ENCODE data around the gene SMAD6. TPM values are rescaled to one million over a fixed set of nuclear protein-coding genes. Genes with fewer than 3 reads are reported as not detected.

The SMAD6 gene
- total RNA-seq, 3 donors from 2014 or later (not counting 1 experiment from before 2014, with no cell fraction given) = 0.07 to 0.38 (median 0.09) TPM

DNA sequence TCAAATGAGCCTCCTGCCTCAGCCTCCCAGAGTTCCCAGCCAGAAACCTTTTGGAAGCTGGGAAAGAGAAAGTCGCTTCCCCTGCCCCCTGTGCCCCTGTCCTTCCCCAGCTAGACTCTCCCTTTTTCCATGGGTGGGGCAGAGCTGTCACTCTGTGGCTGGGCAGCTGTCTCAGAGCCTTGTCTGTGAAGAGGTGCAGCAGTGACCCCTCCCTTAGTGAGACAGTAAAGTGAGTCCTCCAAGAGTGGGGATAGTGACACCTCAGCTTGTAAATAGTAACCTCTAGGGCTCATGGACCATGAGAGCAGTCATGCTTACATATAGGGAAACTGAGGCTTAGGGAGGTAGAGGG is 76.3 kb downstream of the SMAD6 start:
- Mint-ChIP-seq H3K4me1 (no peaks in the 10 kb centered on the region), H3K9me3 (no peaks in the 10 kb centered on the region), H3K27me3 (ENCODE audit: low read depth in 2 of 2) (no peaks in the 10 kb centered on the region), H3K27ac (no peak overlapping the region), H3K36me3 (no peaks in the 10 kb centered on the region), H3K4me3 (no peak overlapping the region)
- Histone ChIP-seq H3K4me3 (ENCODE audit: low read length) (no peak overlapping the region), H3K27ac (ENCODE audit: low read length) (no peak overlapping the region), H3K9me3 (ENCODE audit: control insufficient read depth, insufficient read depth, low read length) (no peaks in the 10 kb centered on the region), H3K4me1 (ENCODE audit: control insufficient read depth, insufficient read depth, low read length) (no peaks in the 10 kb centered on the region), H3K36me3 (ENCODE audit: control insufficient read depth, insufficient read depth, low read length) (no peaks in the 10 kb centered on the region), H3K27me3 (ENCODE audit: control insufficient read depth, insufficient read depth, low read length) (no peaks in the 10 kb centered on the region)
- DNase-seq (no peak), ATAC-seq (no peak)
- WGBS (ENCODE audit: insufficient coverage) = 88% methylated on average over 1 of the region's 1 CpG
- intact Hi-C loops (cut with micrococcal nuclease) = no loop called here
- TF ChIP-seq CTCF (IDR thresholded peaks at IDR 0.05) = no peak

DNA sequence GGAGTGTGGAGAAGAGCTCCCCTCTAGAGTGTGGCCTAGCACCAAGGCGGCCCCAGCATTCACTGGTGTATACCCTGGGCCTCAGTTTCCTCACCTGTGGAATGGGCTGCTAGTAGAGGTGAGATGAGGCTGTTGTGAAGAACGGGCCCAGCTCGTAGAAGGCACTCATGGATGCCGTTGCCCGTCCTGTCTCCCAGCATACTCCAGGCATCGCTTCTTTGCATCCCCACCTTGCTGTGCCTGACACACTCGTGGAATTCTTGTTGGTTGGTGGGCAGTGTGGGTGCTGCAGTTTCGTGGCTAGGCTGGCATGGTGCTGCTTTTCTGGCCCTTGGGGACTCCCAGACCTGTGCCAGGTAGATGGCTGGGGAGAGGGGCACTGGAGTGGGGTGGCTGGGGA is 76.7 kb downstream of the SMAD6 start:
- no peak for ATAC-seq
- no peak for TF ChIP-seq CTCF (IDR thresholded peaks at IDR 0.05)
- DNase-seq = no peak
- WGBS (ENCODE audit: insufficient coverage) = 89% methylated on average over 8 of the region's 8 CpGs
- Histone ChIP-seq H3K27me3 (ENCODE audit: control insufficient read depth, insufficient read depth, low read length) (no peaks in the 10 kb centered on the region), H3K4me3 (ENCODE audit: low read length) (no peak overlapping the region), H3K36me3 (ENCODE audit: control insufficient read depth, insufficient read depth, low read length) (no peaks in the 10 kb centered on the region), H3K27ac (ENCODE audit: low read length) (no peak overlapping the region), H3K9me3 (ENCODE audit: control insufficient read depth, insufficient read depth, low read length) (no peaks in the 10 kb centered on the region), H3K4me1 (ENCODE audit: control insufficient read depth, insufficient read depth, low read length) (no peaks in the 10 kb centered on the region)
- Mint-ChIP-seq H3K36me3 (no peaks in the 10 kb centered on the region), H3K27me3 (ENCODE audit: low read depth in 2 of 2) (peaks cover 0 to 2% of the 10 kb centered on the region in 2 donors), H3K4me3 (no peak overlapping the region), H3K4me1 (no peaks in the 10 kb centered on the region), H3K9me3 (no peaks in the 10 kb centered on the region), H3K27ac (no peak overlapping the region)
- intact Hi-C loops (cut with micrococcal nuclease) = no loop called here

DNA sequence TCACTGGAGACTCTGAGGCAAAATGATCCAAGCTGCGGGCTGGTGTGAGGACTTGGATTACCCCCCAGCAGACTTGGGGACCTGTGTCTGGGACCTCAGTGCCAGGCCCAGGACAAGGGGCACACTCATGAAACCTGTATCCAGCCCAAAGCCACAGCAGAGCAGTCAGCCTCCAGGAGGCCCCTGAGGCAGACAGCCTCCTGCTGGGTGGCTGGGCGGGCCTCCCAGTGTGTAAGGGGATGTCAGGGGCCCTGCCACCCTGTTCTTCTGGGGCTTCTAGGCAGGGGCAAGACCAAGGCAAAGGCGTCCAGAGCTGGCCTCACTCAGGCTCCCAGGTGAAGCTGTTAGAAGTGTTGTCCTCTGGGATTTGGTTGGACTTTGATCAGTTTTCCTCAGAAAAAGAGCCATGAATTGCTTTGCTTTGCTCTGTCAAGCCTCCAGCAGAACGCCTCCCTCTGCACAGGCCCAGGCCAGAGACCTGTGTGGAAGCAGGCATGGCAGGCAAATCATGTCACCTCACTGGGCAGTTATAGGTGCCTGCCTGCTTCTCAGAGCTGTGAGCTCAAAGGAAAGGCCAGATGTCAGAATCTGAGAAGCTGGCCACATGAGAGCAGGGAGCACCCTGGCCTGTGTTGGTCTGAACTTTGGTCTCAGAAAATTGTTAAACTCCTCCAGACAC is 77.4 kb downstream of the SMAD6 start:
- WGBS (ENCODE audit: insufficient coverage) = 89% methylated on average over 4 of the region's 4 CpGs
- H3K36me3 ChIP-seq (ENCODE audit: control insufficient read depth, insufficient read depth, low read length) = no peaks in the 10 kb centered on the region
- no peak overlapping the region for H3K4me3 ChIP-seq (ENCODE audit: low read length)
- no peak overlapping the region for H3K27ac ChIP-seq (ENCODE audit: low read length)
- no peak for ATAC-seq
- DNase-seq = no peak
- no peaks in the 10 kb centered on the region for H3K27me3 ChIP-seq (ENCODE audit: control insufficient read depth, insufficient read depth, low read length)
- no peak for TF ChIP-seq CTCF (IDR thresholded peaks at IDR 0.05)
- Mint-ChIP-seq H3K4me1 (no peaks in the 10 kb centered on the region), H3K27me3 (ENCODE audit: low read depth in 2 of 2) (peaks cover 0 to 3% of the 10 kb centered on the region in 2 donors), H3K4me3 (no peak overlapping the region), H3K27ac (no peak overlapping the region), H3K9me3 (no peaks in the 10 kb centered on the region), H3K36me3 (no peaks in the 10 kb centered on the region)
- intact Hi-C loops (cut with micrococcal nuclease) = no loop called here
- H3K4me1 ChIP-seq (ENCODE audit: control insufficient read depth, insufficient read depth, low read length) = no peaks in the 10 kb centered on the region
- H3K9me3 ChIP-seq (ENCODE audit: control insufficient read depth, insufficient read depth, low read length) = no peaks in the 10 kb centered on the region

All from natural killer cell (primary cell).